Small intestine (tissue), 7 donors: Measurements from ENCODE around the gene IL20RB. TPM values are rescaled to one million over a fixed set of nuclear protein-coding genes. Genes with fewer than 3 reads are reported as not detected.

Experiments used
- DNase-seq, 2 donors: peaks; one replicate each; pipeline versions ENCODE4 v3.0.0 to v3.0.0-alpha.2; 2013
- FAIRE-seq: peaks from 2 replicates; lab custom pipeline; 2012; peaks lifted over from hg19 to GRCh38; lab: Jason Lieb, UNC
- H3K27ac ChIP-seq, 3 donors: one replicate each; pipeline ENCODE4 v1.5.1; 2013; ENCODE audit warnings: low read length in 2 of 3, mild to moderate bottlenecking in 2 of 3, control low read depth in 1 of 3, inconsistent platforms in 1 of 3, low read depth in 1 of 3, moderate library complexity in 1 of 3
- H3K27me3 ChIP-seq, 3 donors: one replicate each; pipeline ENCODE4 v1.6.1; 2013; ENCODE audit warnings: low read length in 3 of 3, inconsistent platforms in 1 of 3; ENCODE audit not compliant: control insufficient read depth in 3 of 3, insufficient read depth in 3 of 3
- H3K36me3 ChIP-seq, 3 donors: one replicate each; pipeline ENCODE4 v1.6.1; 2013; ENCODE audit warnings: low read length in 3 of 3, inconsistent platforms in 1 of 3, low read depth in 1 of 3, mild to moderate bottlenecking in 1 of 3, moderate library complexity in 1 of 3; ENCODE audit not compliant: control insufficient read depth in 3 of 3, insufficient read depth in 2 of 3
- H3K4me1 ChIP-seq, 3 donors: one replicate each; pipeline ENCODE4 v1.6.1; 2013; ENCODE audit warnings: low read length in 2 of 3, inconsistent platforms in 1 of 3, low read depth in 1 of 3, mild to moderate bottlenecking in 1 of 3, moderate library complexity in 1 of 3; ENCODE audit not compliant: control insufficient read depth in 3 of 3, insufficient read depth in 2 of 3
- H3K4me3 ChIP-seq, 3 donors: one replicate each; pipeline ENCODE4 v1.5.1; 2013; ENCODE audit warnings: low read length in 3 of 3, control low read depth in 1 of 3, inconsistent platforms in 1 of 3, low read depth in 1 of 3, mild to moderate bottlenecking in 1 of 3, moderate library complexity in 1 of 3
- H3K9me3 ChIP-seq, 2 donors: one replicate each; pipeline ENCODE4 v1.6.1; 2013; ENCODE audit warnings: low read depth in 1 of 2, low read length in 1 of 2; ENCODE audit not compliant: control insufficient read depth in 2 of 2, insufficient read depth in 1 of 2
- WGBS, 3 donors: extraction: QIAGEN DNeasy Blood & Tissue Kit; methylation state at CpG; one replicate each; pipeline ENCODE4 v1.1.7; 2013; 5-methylcytosine and 5-hydroxymethylcytosine counted together
- polyA plus RNA-seq, 4 donors: library from polyadenylated mRNA; stranded (reverse) in 3 of 4; unstranded in 1 of 4; fragments of 200-250 nt in 3 of 4; fragments of 120-200 nt in 1 of 4; gene quantifications; one replicate each; pipeline versions ENCODE4 v1.2.1 to v1.2.3, GENCODE V29; 2013
- donor health status: healthy with polysubstance abuse.
- donor health status: control.
- donor health status: control.
- donor health status: Bipolar disorder and iron deficiency.
- donor health status: healthy.

The IL20RB gene
- polyA plus RNA-seq, 4 donors, result 0.58 to 0.81 (median 0.72) TPM

- Histone ChIP-seq H3K4me3 (no peak overlapping the region), H3K27me3 (no peaks in the 10 kb centered on the region), H3K9me3 (no peaks in the 10 kb centered on the region), H3K4me1 (peaks cover 0 to under 1% (median 0%) of the 10 kb centered on the region in 3 donors), H3K36me3 (peaks cover 0 to 9% (median 2%) of the 10 kb centered on the region in 3 donors), H3K27ac (no peak overlapping the region)
- DNase-seq (no peak), FAIRE-seq (no peak)
- 34 to 38% (median 37%) methylated on average over 2 of the region's 2 CpGs for WGBS, 3 donors
Measured at GRCh38 chr3:136937851-136938250, 19.9 kb upstream of the IL20RB start.

- Histone ChIP-seq H3K4me3 (no peak overlapping the region), H3K36me3 (peaks cover 0 to 9% (median 2%) of the 10 kb centered on the region in 3 donors), H3K9me3 (no peaks in the 10 kb centered on the region), H3K27me3 (no peaks in the 10 kb centered on the region), H3K27ac (no peak overlapping the region), H3K4me1 (peaks cover 0 to 5% (median 0%) of the 10 kb centered on the region in 3 donors)
- FAIRE-seq (no peak), DNase-seq (no peak)
Measured at GRCh38 chr3:136938334-136938733, 19.4 kb upstream of the IL20RB start.

GRCh38 chr3:136939489-136939888, 18.3 kb upstream of the IL20RB start:
- 75 to 84% (median 83%) methylated on average over 1 of the region's 1 CpG for WGBS, 3 donors
- no peak for FAIRE-seq
- no peak for DNase-seq
- Histone ChIP-seq H3K36me3 (peaks cover 0 to 5% (median 2%) of the 10 kb centered on the region in 3 donors), H3K4me1 (peaks cover 0 to 5% (median 0%) of the 10 kb centered on the region in 3 donors), H3K27me3 (no peaks in the 10 kb centered on the region), H3K4me3 (no peak overlapping the region), H3K9me3 (no peaks in the 10 kb centered on the region), H3K27ac (no peak overlapping the region)

- FAIRE-seq, result no peak
- WGBS, 3 donors, result 74 to 88% (median 86%) methylated on average over 1 of the region's 1 CpG
- Histone ChIP-seq H3K4me3 (no peak overlapping the region), H3K36me3 (peaks cover 0 to 3% (median 0%) of the 10 kb centered on the region in 3 donors), H3K27me3 (no peaks in the 10 kb centered on the region), H3K27ac (no peak overlapping the region), H3K9me3 (no peaks in the 10 kb centered on the region), H3K4me1 (peaks cover 0 to 5% (median 0%) of the 10 kb centered on the region in 3 donors)
- no peak for DNase-seq
Measured at GRCh38 chr3:136942803-136943202, 15.0 kb upstream of the IL20RB start.

GRCh38 chr3:136943436-136943835, 14.3 kb upstream of the IL20RB start:
- no peaks in the 10 kb centered on the region for H3K27me3 ChIP-seq
- H3K27ac ChIP-seq, result no peak overlapping the region
- H3K36me3 ChIP-seq, result peaks cover 0 to 3% (median 0%) of the 10 kb centered on the region in 3 donors
- FAIRE-seq (no peak), DNase-seq (no peak)
- H3K9me3 ChIP-seq, result no peaks in the 10 kb centered on the region
- WGBS, 3 donors, result 64 to 84% (median 83%) methylated on average over 3 of the region's 3 CpGs
- H3K4me1 ChIP-seq, result peaks cover 0 to 5% (median 0%) of the 10 kb centered on the region in 3 donors
- H3K4me3 ChIP-seq, result no peak overlapping the region

- Histone ChIP-seq H3K36me3 (peaks cover 0 to 3% (median 0%) of the 10 kb centered on the region in 3 donors), H3K27me3 (no peaks in the 10 kb centered on the region), H3K9me3 (no peaks in the 10 kb centered on the region), H3K4me1 (peaks cover 0 to 5% (median 0%) of the 10 kb centered on the region in 3 donors), H3K4me3 (no peak overlapping the region), H3K27ac (no peak overlapping the region)
- DNase-seq (no peak), FAIRE-seq (no peak)
- whole genome bisulfite sequencing, 3 donors, result 84 to 92% (median 90%) methylated on average over 1 of the region's 1 CpG
Measured at GRCh38 chr3:136946978-136947377, 10.8 kb upstream of the IL20RB start.

GRCh38 chr3:136947477-136947876, 10.3 kb upstream of the IL20RB start:
- no peak overlapping the region for H3K4me3 ChIP-seq
- H3K27ac ChIP-seq, result no peak overlapping the region
- no peaks in the 10 kb centered on the region for H3K27me3 ChIP-seq
- 45 to 48% (median 47%) methylated on average over 2 of the region's 2 CpGs for WGBS, 3 donors
- peaks cover 0 to 5% (median 0%) of the 10 kb centered on the region in 3 donors for H3K4me1 ChIP-seq
- DNase-seq, result no peak
- no peak for FAIRE-seq
- peaks cover 0 to 3% (median 0%) of the 10 kb centered on the region in 3 donors for H3K36me3 ChIP-seq
- H3K9me3 ChIP-seq, result no peaks in the 10 kb centered on the region

- no peak for FAIRE-seq
- H3K36me3 ChIP-seq, result peaks cover 0 to 3% (median 0%) of the 10 kb centered on the region in 3 donors
- H3K9me3 ChIP-seq, result no peaks in the 10 kb centered on the region
- DNase-seq, result no peak
- H3K27ac ChIP-seq, result no peak overlapping the region
- H3K4me3 ChIP-seq, result no peak overlapping the region
- H3K4me1 ChIP-seq, result no peaks in the 10 kb centered on the region
- H3K27me3 ChIP-seq, result no peaks in the 10 kb centered on the region
Measured at GRCh38 chr3:136949146-136949545, 8.6 kb upstream of the IL20RB start.

GRCh38 chr3:136949708-136950107, 8.1 kb upstream of the IL20RB start:
- WGBS, 3 donors, result 86 to 92% (median 87%) methylated on average over 2 of the region's 2 CpGs
- FAIRE-seq, result peak; percentile 23
- peaks cover 0 to 3% (median 0%) of the 10 kb centered on the region in 3 donors for H3K36me3 ChIP-seq
- DNase-seq, result no peak
- no peaks in the 10 kb centered on the region for H3K27me3 ChIP-seq
- H3K4me1 ChIP-seq, result peaks cover 0 to under 1% (median 0%) of the 10 kb centered on the region in 3 donors
- no peak overlapping the region for H3K4me3 ChIP-seq
- H3K27ac ChIP-seq, result no peak overlapping the region
- H3K9me3 ChIP-seq, result no peaks in the 10 kb centered on the region
